ENCODE data around the gene SLC12A4.
"Not testable (repeated sequence)": the region's sequence is repeated elsewhere in the genome, so short reads cannot be mapped to it uniquely, and the experiment has no call there.

The SLC12A4 gene

GRCh38 chr16:67968400-67969253, at the start of gene SLC12A4:
Gene SLC12A4 (minus strand): TSS chr16:67968637. CDS start chr16:67968553, 84 bp downstream.
- DNase-seq: peak; percentile 22

GRCh38 chr16:68015681-68016080, 47.2 kb upstream of the SLC12A4 start, which contains the start of gene DPEP2NB:
Gene DPEP2NB (minus strand): TSS chr16:68015911. CDS start chr16:68015770, 141 bp downstream.
- DNase-seq: no peak

GRCh38 chr16:68013440-68013839, 45.0 kb upstream of the SLC12A4 start:
- no peak for DNase-seq

GRCh38 chr16:68009872-68010271, 41.4 kb upstream of the SLC12A4 start:
- not testable (repeated sequence) for DNase-seq

DNA sequence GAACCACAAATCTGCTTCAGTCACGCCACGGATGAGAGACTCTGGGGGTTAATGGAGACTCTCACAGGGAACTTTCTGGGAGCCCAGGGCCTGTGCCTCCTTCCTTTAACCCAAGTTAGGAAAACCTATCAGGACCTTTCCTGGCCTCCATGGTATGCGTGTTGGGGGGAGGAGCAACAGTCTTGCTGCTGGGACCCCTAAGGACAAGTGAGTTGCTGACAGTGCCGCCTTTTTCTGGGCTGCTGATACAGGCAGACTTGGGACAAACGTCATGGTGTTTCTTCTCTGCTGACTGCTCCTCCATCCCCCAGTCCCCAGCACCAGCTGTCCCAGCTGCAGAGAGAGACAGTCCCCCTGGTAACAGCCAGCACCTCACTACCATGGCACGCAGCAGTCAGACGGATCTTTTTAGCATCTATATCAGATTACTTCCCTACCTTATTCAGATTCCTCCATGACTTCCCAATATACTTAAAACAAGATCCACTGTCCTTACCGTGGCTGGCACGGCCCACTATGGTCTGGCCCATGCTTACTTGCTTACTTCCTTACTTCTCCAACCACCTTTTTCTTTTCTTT, 40.8 kb upstream of the SLC12A4 start:
- no peak for DNase-seq

- DNase-seq: no peak
Measured at GRCh38 chr16:68005786-68006286, 37.4 kb upstream of the SLC12A4 start.

DNA sequence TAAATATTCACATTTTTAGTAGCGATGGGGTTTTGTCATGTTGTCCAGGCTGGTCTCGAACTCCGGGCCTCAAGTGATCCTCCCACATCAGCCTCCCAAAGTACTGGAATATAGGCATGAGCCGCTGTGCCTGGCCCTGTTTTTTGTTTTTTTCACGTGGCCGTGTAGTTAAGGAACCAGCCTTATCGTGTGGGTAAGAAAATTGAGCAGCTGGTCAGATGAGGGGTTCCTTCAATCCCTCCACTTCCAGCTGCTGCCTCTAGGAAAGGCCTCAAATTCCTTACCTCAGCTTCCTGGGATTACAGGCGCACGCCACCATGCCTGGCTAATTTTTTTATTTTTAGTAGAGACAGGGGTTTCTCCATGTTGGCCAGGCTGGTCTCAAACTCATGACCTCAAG, 36.8 kb upstream of the SLC12A4 start:
- DNase-seq: no peak

DNA sequence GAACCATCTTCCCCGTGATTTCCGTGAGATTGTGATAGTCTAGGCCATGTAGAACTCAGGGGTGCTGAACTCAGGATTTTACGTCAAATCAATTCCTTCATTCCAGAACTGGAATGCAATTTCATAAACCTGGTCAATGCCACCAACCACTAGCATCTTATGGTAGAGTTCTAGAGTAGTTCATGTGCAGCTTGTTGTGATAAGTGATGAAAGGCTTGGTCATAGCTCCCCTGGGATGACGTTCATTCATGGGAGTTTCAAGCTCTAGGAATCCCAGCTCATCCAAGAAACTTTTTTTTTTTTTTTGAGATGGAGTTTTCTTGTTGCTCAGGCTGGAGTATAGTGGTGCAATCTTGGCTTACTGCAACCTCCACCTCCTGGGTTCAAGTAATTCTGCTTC, 34.6 kb upstream of the SLC12A4 start:
- DNase-seq: no peak

- DNase-seq: no peak
Measured at GRCh38 chr16:68000450-68000849, 32.0 kb upstream of the SLC12A4 start.

- no peak for DNase-seq
Measured at GRCh38 chr16:67999985-68000384, 31.5 kb upstream of the SLC12A4 start.

GRCh38 chr16:67998779-67999688, 30.6 kb upstream of the SLC12A4 start, which contains the start of gene DPEP2:
Gene DPEP2 (minus strand): TSS chr16:67999484. CDS start chr16:67993212, 6,272 bp downstream.
- not testable (repeated sequence) for DNase-seq

- DNase-seq: not testable (repeated sequence)
Measured at GRCh38 chr16:67998231-67998778, 29.9 kb upstream of the SLC12A4 start.

DNA sequence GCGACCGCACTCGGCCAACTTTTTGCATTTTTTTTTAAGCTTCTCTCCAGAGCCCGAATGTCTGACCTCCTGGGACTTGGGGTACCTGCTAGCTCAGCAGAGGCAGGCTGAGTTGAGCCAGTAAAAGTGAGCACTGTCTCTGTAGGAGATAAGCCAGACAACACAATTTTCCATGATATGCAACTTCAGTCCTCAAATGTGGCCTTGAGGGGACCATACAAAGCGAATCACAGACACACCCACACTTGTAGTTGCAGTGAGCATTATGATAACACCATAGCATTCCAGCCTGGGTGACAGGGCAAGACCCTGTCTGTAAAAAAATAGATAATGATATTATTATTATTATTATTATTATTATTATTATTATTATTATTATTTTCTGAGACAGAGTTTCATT, 28.2 kb upstream of the SLC12A4 start:
- DNase-seq: no peak

- DNase-seq: no peak
Measured at GRCh38 chr16:67995423-67995822, 27.0 kb upstream of the SLC12A4 start.

DNA sequence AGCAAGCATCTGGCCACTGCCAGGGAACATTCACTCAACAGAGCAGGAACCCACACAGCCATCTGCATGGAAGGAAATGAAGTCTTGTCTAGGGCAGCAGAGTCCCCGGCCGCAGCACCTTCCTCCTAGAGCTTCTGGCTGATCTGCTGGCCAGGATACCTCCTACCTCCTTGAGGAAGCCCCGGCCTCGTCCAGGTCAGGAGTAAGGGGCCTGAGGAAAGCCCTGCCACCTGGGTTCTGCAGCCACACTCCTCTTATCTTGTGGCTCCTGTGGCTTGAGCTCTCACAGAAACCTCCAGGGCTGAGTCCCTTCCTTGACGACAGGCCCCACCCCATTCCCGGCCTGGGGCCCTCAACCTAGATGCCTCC, 25.6 kb upstream of the SLC12A4 start:
- DNase-seq: not testable (repeated sequence)

DNA sequence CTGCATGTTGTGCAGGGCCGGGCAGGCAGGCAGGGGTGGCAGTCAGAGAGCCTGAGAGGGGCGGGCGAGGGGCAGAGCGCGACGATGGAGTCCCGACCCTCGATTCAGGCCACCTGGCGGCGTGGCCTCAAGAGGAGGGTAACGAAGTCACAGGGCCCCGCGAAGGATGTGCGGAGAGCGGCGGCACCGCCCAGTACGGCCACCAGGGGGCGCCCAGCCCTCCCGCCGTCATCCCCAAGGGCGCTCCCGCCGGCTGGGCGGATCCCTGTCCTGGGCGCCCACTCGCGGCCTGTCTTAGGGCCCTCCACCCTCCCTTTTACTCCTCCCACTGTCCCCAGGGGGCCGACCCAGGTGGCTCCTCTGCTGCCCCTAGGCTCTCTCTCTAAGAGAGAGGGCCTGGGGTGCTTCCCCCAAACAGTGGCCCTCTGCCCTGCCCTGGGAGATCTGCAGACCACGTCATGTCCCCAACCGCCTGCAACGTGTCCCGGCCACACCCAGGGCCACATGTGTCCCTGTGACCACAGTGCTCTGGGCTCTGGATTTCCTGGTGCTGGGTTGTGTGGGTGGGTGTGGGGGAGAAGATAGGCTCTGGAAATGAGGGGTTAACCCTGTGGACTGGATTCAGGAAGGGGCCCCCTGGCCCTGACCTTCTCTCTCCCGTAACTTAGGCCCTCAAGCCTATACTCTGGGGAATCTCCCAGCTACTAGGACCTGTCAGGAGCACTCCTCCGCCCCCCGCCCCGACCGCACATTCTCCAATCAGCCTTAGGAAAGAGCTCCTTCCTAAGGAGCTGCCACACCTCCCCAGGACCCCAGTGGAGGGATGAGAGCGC, 25.0 kb upstream of the SLC12A4 start:
- DNase-seq: peak; percentile 40

- no peak for DNase-seq
Measured at GRCh38 chr16:67992661-67993206, 24.3 kb upstream of the SLC12A4 start.

- DNase-seq: no peak
Measured at GRCh38 chr16:67990018-67990386, 21.6 kb upstream of the SLC12A4 start.

GRCh38 chr16:67989322-67990017, 21.0 kb upstream of the SLC12A4 start:
- no peak for DNase-seq

- no peak for DNase-seq
Measured at GRCh38 chr16:67988675-67989074, 20.2 kb upstream of the SLC12A4 start.

All from NCI-H1694 treated with DMSO at 0.1 percent for 48 hours (cell line).